Ishikawa (cell line): ENCODE data around the gene RGS6.

Source experiments
- CEBPB ChIP-seq: IDR thresholded peaks from 2 replicates; pipeline ENCODE4 v1.6.1; 2012
- CREB1 ChIP-seq: IDR thresholded peaks from 2 replicates; pipeline ENCODE4 v1.6.1; 2012; ENCODE audit warnings: low read depth
- EGR1 ChIP-seq: IDR thresholded peaks from 2 replicates; pipeline ENCODE4 v1.6.1; 2012
- EP300 ChIP-seq: IDR thresholded peaks from 2 replicates; pipeline ENCODE4 v1.6.1; 2012; ENCODE audit warnings: borderline replicate concordance
- FOXM1 ChIP-seq: IDR thresholded peaks from 2 replicates; pipeline ENCODE4 v1.6.1; 2012; ENCODE audit warnings: low read depth, borderline replicate concordance
- NFIC ChIP-seq: IDR thresholded peaks from 2 replicates; pipeline ENCODE4 v1.6.1; 2012
- RAD21 ChIP-seq: IDR thresholded peaks from 2 replicates; pipeline ENCODE4 v1.6.1; 2012; ENCODE audit warnings: low read depth
- TAF1 ChIP-seq: IDR thresholded peaks from 2 replicates; pipeline ENCODE4 v1.6.1; 2012; ENCODE audit warnings: low read depth, mild to moderate bottlenecking
- TCF12 ChIP-seq: IDR thresholded peaks from 2 replicates; pipeline ENCODE4 v1.6.1; 2012; ENCODE audit warnings: low read depth
- TEAD4 ChIP-seq: IDR thresholded peaks from 2 replicates; pipeline ENCODE4 v1.6.1; 2012
- YY1 ChIP-seq: IDR thresholded peaks from 2 replicates; pipeline ENCODE4 v1.6.1; 2012; ENCODE audit warnings: low read depth
- ZBTB7A ChIP-seq: IDR thresholded peaks from 2 replicates; pipeline ENCODE4 v1.6.1; 2012; ENCODE audit warnings: low read depth
- TF ChIP-seq, protein P1 (sequence below): IDR thresholded peaks from 2 replicates; pipeline ENCODE4 v1.6.1; 2012
- TF ChIP-seq, protein P2 (sequence below): IDR thresholded peaks from 2 replicates; pipeline ENCODE4 v1.6.1; 2012
- TF ChIP-seq, protein P3 (sequence below): IDR thresholded peaks from 2 replicates; pipeline ENCODE4 v1.6.1; 2012; ENCODE audit warnings: low read depth, mild to moderate bottlenecking

The RGS6 gene

DNA sequence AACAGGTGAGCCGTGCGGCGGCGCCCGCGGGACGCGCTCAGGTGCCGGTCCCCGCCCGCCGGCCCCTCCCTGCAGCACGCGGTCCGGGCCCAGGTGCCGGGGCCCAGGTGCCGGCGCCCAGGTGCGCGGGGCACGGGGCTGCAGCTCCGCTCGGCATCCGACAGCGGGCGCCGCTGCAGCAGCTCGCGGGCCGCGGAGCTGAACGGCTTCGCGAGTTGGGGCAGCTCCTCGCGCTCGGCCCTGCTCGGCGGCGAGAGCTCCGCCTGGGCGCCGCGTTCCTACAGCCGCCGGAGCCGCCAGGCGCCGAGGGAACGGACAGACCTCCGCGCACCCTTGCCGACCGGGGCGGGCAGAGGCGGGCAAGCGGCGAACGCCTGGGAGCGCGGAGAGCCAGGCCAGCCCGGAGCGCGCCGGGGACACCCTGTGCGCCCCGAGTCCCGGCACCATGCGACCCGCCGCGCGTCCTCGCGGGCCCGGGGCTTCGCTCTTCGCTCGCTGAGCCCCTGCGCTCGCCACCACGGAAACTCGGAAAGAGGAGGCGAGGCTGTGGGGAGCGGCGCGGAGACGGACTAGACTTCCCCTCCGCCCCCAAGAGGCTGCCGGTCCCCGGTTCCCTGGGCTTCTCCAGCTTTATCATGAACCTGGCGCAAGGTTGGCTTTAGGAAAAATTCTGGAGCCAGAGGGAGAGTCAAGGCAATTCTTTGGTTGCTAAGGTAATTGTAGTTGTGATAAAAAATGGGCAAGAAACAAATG lies at the start of gene RGS6:
Gene RGS6 (plus strand): TSS at position 201 of the 753 bp plus-strand sequence.
- TF ChIP-seq TAF1 (no peak), RAD21 (peak; percentile 25; the same call in 1 of the 2 replicates)
- TF ChIP-seq, protein P1, sequence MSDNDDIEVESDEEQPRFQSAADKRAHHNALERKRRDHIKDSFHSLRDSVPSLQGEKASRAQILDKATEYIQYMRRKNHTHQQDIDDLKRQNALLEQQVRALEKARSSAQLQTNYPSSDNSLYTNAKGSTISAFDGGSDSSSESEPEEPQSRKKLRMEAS = peak; percentile 70; the same call in 1 of the 2 replicates
- TF ChIP-seq, protein P2, sequence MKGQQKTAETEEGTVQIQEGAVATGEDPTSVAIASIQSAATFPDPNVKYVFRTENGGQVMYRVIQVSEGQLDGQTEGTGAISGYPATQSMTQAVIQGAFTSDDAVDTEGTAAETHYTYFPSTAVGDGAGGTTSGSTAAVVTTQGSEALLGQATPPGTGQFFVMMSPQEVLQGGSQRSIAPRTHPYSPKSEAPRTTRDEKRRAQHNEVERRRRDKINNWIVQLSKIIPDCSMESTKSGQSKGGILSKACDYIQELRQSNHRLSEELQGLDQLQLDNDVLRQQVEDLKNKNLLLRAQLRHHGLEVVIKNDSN = 0 out of 2 replicates have a peak, but pooled peaks have one; percentile 9

DNA sequence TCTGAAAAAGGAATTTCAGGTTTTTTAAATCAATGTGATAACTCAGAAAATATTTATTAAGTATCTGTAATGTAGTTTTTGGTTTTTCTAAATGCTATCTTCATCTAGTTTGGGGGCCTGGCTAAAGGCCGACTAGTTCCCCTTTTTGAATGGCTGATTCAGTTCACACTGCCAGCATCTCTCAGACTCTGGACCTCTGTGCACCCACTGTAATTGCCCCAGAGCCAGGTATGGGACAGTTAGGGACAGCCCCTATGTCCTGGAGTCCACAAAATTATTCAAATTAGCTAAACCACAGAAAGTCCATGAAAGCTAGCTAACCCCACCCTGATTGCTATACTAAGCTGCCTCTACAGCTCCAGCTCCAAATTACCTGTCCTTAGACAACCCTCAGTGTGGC lies 49.1 kb upstream of the RGS6 start:
- no peak for TF ChIP-seq EP300
- no peak for TF ChIP-seq RAD21
- no peak for TF ChIP-seq TAF1
- TF ChIP-seq, protein P1 = no peak
- TF ChIP-seq FOXM1 = no peak
- no peak for TF ChIP-seq ZBTB7A
- TF ChIP-seq EGR1 = no peak
- TF ChIP-seq CEBPB = no peak
- TF ChIP-seq CREB1 = no peak
- TF ChIP-seq, protein P3, sequence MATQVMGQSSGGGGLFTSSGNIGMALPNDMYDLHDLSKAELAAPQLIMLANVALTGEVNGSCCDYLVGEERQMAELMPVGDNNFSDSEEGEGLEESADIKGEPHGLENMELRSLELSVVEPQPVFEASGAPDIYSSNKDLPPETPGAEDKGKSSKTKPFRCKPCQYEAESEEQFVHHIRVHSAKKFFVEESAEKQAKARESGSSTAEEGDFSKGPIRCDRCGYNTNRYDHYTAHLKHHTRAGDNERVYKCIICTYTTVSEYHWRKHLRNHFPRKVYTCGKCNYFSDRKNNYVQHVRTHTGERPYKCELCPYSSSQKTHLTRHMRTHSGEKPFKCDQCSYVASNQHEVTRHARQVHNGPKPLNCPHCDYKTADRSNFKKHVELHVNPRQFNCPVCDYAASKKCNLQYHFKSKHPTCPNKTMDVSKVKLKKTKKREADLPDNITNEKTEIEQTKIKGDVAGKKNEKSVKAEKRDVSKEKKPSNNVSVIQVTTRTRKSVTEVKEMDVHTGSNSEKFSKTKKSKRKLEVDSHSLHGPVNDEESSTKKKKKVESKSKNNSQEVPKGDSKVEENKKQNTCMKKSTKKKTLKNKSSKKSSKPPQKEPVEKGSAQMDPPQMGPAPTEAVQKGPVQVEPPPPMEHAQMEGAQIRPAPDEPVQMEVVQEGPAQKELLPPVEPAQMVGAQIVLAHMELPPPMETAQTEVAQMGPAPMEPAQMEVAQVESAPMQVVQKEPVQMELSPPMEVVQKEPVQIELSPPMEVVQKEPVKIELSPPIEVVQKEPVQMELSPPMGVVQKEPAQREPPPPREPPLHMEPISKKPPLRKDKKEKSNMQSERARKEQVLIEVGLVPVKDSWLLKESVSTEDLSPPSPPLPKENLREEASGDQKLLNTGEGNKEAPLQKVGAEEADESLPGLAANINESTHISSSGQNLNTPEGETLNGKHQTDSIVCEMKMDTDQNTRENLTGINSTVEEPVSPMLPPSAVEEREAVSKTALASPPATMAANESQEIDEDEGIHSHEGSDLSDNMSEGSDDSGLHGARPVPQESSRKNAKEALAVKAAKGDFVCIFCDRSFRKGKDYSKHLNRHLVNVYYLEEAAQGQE = no peak
- no peak for TF ChIP-seq YY1
- TF ChIP-seq, protein P2 = no peak
- TF ChIP-seq TEAD4 = no peak
- no peak for TF ChIP-seq NFIC
- TF ChIP-seq TCF12 = no peak

DNA sequence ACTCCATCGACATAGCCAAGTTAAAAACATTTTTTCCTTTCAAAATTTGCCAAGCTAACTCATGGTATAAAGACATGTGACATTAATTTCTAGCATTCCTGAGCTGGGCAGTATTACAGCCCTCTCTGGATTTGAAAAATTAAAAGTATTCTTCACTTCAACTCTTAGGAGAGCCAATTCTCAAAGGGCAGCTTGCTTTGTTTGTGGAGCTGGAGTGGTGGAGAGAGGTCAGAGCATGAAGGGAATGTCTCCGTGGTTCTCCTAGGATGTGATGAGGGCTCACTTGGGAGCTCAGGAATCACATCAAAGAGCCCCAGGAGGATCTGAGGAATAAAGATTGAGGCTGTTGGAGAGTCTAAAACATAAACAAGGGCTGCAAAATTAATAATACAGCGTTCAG lies 46.9 kb upstream of the RGS6 start:
- TF ChIP-seq CREB1 = no peak
- TF ChIP-seq EP300 = no peak
- TF ChIP-seq, protein P2 = no peak
- TF ChIP-seq NFIC = no peak
- TF ChIP-seq TEAD4 = no peak
- no peak for TF ChIP-seq RAD21
- TF ChIP-seq TAF1 = no peak
- no peak for TF ChIP-seq EGR1
- TF ChIP-seq TCF12 = no peak
- TF ChIP-seq CEBPB = no peak
- no peak for TF ChIP-seq FOXM1
- no peak for TF ChIP-seq YY1
- TF ChIP-seq, protein P1 = no peak
- no peak for TF ChIP-seq ZBTB7A

DNA sequence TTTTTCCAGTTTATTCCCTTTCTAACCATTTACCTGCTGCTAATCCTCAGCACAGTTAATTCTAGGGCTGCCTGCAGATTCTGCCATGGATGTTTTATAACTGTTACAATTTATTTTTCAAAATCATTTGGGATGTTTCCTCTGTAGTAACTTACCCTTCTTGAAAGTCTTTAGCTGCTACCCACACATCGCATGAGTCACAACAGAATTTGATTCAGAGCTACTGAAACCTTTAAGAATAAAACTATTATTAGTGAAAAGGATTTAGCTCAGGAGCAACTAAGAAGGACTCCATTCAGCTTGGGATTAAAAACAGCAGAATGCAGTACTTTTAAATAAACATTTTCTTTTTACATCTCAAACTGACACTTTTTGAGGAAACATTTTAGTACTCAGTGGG lies 41.7 kb upstream of the RGS6 start:
- TF ChIP-seq TEAD4 (no peak), EGR1 (no peak), EP300 (no peak), NFIC (no peak), CREB1 (no peak), YY1 (no peak), TCF12 (no peak), RAD21 (no peak), FOXM1 (no peak), CEBPB (no peak), ZBTB7A (no peak), TAF1 (no peak)
- TF ChIP-seq, protein P2 = no peak
- TF ChIP-seq, protein P3 = no peak
- TF ChIP-seq, protein P1 = no peak
